Measurements from ENCODE around the gene GGT5. TPM values are rescaled to one million over a fixed set of nuclear protein-coding genes. Genes with fewer than 3 reads are reported as not detected.
A peak's percentile ranks its signal among the peaks of the same experiment; 100 is the strongest.

The GGT5 gene
- total and polyA plus RNA-seq, 12 donors, result 4.3 to 67.4 (median 13.1) TPM

GRCh38 chr22:24176040-24176439 lies 68.8 kb downstream of the GGT5 start:
- ATAC-seq (peak in 1 of 8 donors; percentile 0), DNase-seq (no peak)
- no peak for TF ChIP-seq CTCF (IDR thresholded peaks at IDR 0.05)
- no peak overlapping the region for H3K4me3 ChIP-seq
- H3K4me1 ChIP-seq, result peaks cover 11 to 64% (median 27%) of the 10 kb centered on the region in 9 donors
- WGBS, 2 donors, result 90 to 94% methylated on average over 11 of the region's 11 CpGs
- H3K9me3 ChIP-seq, result no peaks in the 10 kb centered on the region
- intact Hi-C loops (cut with DNase I), result loop anchor here in 7 of 10 donors (2.0 to 10.0 kb wide), 7 partner anchors 69 to 221 kb away; partner anchors contain the start of genes GSTT4 (in 3 of the 7) and CABIN1 (in 1 of the 7)
- no peaks in the 10 kb centered on the region for H3K27me3 ChIP-seq
- peak overlapping the region; percentile 18 to 84 (median 72) for H3K27ac ChIP-seq
- peaks cover 0 to 72% (median 30%) of the 10 kb centered on the region in 9 donors for H3K36me3 ChIP-seq

DNA sequence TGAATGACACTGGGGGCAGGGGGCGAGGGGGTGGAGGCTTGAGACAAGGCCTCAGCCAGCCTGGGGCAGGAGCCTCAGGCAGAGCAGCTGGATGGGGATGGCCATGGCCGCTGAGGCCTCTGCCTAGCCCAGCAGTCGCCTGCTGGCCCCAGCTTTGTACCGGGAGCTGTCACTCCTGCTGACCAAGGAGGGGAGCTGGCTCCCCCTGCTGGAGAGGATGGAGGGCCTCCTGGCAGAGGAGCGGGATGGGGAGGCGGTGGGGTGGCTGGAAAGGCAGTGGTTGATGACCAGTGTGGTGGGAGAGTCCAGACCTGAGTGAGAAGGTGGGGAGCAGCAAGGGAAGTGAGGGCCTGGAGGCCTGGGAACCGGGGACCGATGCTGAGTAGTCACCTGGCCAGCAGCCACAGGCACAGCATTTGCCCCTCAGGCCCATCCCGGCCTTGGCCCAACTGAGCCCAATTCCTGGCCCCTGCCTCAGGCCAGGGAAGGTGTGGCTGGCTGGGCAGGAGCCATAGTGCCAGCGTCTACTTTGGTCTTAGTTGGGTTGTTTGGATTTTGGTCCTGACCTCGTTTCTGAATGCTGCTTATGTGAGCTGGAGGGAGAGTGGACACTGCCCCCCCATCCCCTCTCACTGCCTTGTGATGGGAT lies 69.6 kb downstream of the GGT5 start:
- Histone ChIP-seq H3K4me1 (peaks cover 8 to 57% (median 24%) of the 10 kb centered on the region in 9 donors), H3K9me3 (no peaks in the 10 kb centered on the region), H3K36me3 (peaks cover 0 to 80% (median 30%) of the 10 kb centered on the region in 9 donors), H3K27ac (peak overlapping the region in 9 of 10 donors; percentile 41 to 84 (median 74)), H3K4me3 (no peak overlapping the region), H3K27me3 (no peaks in the 10 kb centered on the region)
- ATAC-seq (peak; percentile 56 to 86 (median 76)), DNase-seq (peak; percentile 85 to 88)
- intact Hi-C loops (cut with DNase I), result loop anchor here in 7 of 10 donors (1.0 to 10.0 kb wide), 8 partner anchors 68 to 220 kb away; partner anchors contain the start of genes GSTT4 (in 3 of the 7) and CABIN1 (in 1 of the 7)
- peak; percentile 74 to 93 (median 90) for TF ChIP-seq CTCF (IDR thresholded peaks at IDR 0.05)
- WGBS, 2 donors, result 45 to 52% methylated on average over 11 of the region's 11 CpGs

DNA sequence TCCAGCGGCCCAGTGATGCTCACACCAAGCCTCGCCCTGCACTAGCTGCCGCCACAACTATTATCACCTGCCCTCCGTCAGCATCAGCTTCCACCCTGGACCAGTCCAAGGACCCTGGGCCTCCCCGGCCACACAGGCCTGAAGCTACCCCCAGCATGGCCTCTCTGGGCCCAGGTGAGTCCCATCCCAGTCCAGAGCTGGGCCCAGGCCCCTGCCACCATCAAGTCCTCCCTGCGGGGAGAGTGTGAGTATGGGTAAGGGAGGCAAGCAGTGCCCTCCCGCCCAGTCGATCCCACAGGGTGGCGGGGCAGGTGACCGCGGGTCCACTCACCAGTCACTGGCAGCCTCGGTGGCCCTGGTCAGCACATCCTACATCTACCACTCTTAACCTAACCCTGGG lies 73.1 kb downstream of the GGT5 start:
- peaks cover 3 to 98% (median 47%) of the 10 kb centered on the region in 9 donors for H3K36me3 ChIP-seq
- no peak overlapping the region for H3K27ac ChIP-seq
- 95 to 97% methylated on average over 12 of the region's 12 CpGs for WGBS, 2 donors
- no peaks in the 10 kb centered on the region for H3K27me3 ChIP-seq
- intact Hi-C loops (cut with DNase I), result loop anchor here in 8 of 10 donors (5.0 to 10.0 kb wide), 6 partner anchors 35 to 217 kb away; partner anchors contain the start of gene GSTT4 (in 3 of the 8)
- no peak for ATAC-seq
- no peak for TF ChIP-seq CTCF (IDR thresholded peaks at IDR 0.05)
- no peak overlapping the region for H3K4me3 ChIP-seq
- no peak for DNase-seq
- H3K4me1 ChIP-seq, result peaks cover 8 to 32% (median 19%) of the 10 kb centered on the region in 9 donors
- no peaks in the 10 kb centered on the region for H3K9me3 ChIP-seq

GRCh38 chr22:24170632-24171031 lies 74.2 kb downstream of the GGT5 start:
- H3K4me1 ChIP-seq, result peaks cover 8 to 29% (median 13%) of the 10 kb centered on the region in 9 donors
- H3K36me3 ChIP-seq, result peaks cover 4 to 98% (median 56%) of the 10 kb centered on the region in 9 donors
- DNase-seq (no peak), ATAC-seq (no peak)
- H3K4me3 ChIP-seq, result no peak overlapping the region
- H3K9me3 ChIP-seq, result no peaks in the 10 kb centered on the region
- no peak for TF ChIP-seq CTCF (IDR thresholded peaks at IDR 0.05)
- no peak overlapping the region for H3K27ac ChIP-seq
- 89 to 94% methylated on average over 5 of the region's 5 CpGs for WGBS, 2 donors
- intact Hi-C loops (cut with DNase I), result loop anchor here in 8 of 10 donors (5.0 to 10.0 kb wide), 6 partner anchors 33 to 216 kb away; partner anchors contain the start of gene GSTT4 (in 3 of the 8)
- no peaks in the 10 kb centered on the region for H3K27me3 ChIP-seq
